ENCODE measurements around the gene PARN. TPM values are rescaled to one million over a fixed set of nuclear protein-coding genes. Genes with fewer than 3 reads are reported as not detected.
"Not testable (repeated sequence)": the region's sequence is repeated elsewhere in the genome, so short reads cannot be mapped to it uniquely, and the experiment has no call there.

PARN gene
- polyA plus RNA-seq, 1 experiment = 18.5 TPM

DNA sequence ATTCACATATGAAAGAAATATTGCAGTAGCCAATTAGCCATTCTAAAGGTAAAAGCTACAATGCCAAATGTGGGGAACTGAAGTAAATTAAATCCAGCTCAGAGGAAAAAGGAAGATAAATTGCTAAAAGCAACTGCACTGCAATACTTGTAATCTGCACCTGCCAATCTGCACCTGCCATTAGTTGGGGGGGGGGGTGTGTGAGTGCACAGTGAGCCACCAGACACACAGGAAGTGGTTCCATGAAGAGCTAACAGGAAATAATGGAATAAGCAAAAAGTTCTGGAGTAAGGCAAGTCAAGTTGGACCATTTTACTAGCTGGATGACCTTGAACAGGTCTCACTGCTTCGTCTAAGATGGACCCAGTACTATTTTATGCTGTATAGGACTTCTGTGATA, 191.8 kb downstream of the PARN start:
- POLR2A ChIA-PET = no interaction called here
- Histone ChIP-seq H3K36me3 (ENCODE audit: control insufficient read depth, insufficient read depth, low read length) (no peaks in the 10 kb centered on the region), H3K27me3 (ENCODE audit: control insufficient read depth, insufficient read depth, low read length) (no peaks in the 10 kb centered on the region), H3K4me3 (ENCODE audit: low read depth, low read length) (no peak overlapping the region)
- no peak for DNase-seq (ENCODE audit: low read depth)
- CTCF ChIA-PET = interaction anchor here (1.3 kb wide), 1 partner anchor 15 kb away, joined by 3 read pairs; no protein-coding TSS in a partner anchor
- TF ChIP-seq, protein P1, sequence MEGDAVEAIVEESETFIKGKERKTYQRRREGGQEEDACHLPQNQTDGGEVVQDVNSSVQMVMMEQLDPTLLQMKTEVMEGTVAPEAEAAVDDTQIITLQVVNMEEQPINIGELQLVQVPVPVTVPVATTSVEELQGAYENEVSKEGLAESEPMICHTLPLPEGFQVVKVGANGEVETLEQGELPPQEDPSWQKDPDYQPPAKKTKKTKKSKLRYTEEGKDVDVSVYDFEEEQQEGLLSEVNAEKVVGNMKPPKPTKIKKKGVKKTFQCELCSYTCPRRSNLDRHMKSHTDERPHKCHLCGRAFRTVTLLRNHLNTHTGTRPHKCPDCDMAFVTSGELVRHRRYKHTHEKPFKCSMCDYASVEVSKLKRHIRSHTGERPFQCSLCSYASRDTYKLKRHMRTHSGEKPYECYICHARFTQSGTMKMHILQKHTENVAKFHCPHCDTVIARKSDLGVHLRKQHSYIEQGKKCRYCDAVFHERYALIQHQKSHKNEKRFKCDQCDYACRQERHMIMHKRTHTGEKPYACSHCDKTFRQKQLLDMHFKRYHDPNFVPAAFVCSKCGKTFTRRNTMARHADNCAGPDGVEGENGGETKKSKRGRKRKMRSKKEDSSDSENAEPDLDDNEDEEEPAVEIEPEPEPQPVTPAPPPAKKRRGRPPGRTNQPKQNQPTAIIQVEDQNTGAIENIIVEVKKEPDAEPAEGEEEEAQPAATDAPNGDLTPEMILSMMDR (IDR thresholded peaks at IDR 0.05; ENCODE audit: insufficient read depth, low read depth, low read length) = no peak

DNA sequence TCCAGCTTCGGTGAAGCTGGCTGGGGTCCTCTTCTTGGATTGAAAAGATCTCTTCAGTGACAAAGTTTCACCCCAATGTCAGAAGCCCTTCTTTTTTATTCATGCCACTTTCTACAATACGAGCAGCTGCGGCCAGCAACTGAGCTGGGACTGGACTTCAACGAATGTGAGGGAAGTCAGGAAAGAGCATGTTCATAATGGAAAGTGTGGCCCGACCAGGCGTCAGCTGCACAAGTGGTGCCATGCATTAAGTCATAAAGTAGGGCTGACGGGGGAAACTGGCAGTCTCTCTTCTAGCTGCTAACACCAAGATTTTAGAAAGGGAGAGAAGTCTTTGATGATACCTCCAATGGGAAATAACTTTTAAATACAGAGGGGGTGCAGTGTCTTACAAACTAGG, 192.6 kb downstream of the PARN start:
- H3K4me3 ChIP-seq (ENCODE audit: low read depth, low read length) = no peak overlapping the region
- H3K27me3 ChIP-seq (ENCODE audit: control insufficient read depth, insufficient read depth, low read length) = no peaks in the 10 kb centered on the region
- H3K36me3 ChIP-seq (ENCODE audit: control insufficient read depth, insufficient read depth, low read length) = no peaks in the 10 kb centered on the region
- ChIA-PET POLR2A (no interaction called here), CTCF (no interaction called here)
- TF ChIP-seq, protein P1 (IDR thresholded peaks at IDR 0.05; ENCODE audit: insufficient read depth, low read depth, low read length) = no peak
- DNase-seq (ENCODE audit: low read depth) = no peak

DNA sequence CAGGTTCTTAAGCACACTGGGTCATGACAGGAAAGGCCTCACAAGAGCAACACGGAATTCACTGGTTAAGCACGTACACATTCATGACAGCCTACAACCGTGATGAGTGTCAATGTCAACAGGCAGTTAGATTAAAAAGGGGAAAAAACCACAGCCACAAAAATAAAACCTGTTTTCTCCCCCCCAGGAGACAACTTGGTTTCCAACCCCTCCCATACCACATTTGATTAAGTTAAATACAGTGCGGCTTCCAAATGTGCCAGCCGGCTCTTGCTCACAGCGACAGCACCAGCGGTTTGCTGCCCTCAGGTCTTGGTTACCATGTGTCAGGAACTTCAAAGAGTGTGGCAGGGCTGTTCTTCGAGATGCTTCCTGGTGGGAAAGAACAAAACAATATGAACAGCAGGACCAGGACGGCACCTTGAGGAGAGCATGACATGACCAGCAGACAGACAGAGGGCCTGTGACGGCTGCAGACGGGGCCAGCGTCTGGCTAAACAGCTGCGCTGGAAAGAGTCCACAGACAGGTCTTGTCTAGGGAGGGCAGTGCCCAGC, 193.6 kb downstream of the PARN start:
- TF ChIP-seq, protein P1 (IDR thresholded peaks at IDR 0.05; ENCODE audit: insufficient read depth, low read depth, low read length) = no peak
- ChIA-PET CTCF (no interaction called here), POLR2A (no interaction called here)
- Histone ChIP-seq H3K27me3 (ENCODE audit: control insufficient read depth, insufficient read depth, low read length) (no peaks in the 10 kb centered on the region), H3K36me3 (ENCODE audit: control insufficient read depth, insufficient read depth, low read length) (no peaks in the 10 kb centered on the region), H3K4me3 (ENCODE audit: low read depth, low read length) (no peak overlapping the region)
- DNase-seq (ENCODE audit: low read depth) = no peak

DNA sequence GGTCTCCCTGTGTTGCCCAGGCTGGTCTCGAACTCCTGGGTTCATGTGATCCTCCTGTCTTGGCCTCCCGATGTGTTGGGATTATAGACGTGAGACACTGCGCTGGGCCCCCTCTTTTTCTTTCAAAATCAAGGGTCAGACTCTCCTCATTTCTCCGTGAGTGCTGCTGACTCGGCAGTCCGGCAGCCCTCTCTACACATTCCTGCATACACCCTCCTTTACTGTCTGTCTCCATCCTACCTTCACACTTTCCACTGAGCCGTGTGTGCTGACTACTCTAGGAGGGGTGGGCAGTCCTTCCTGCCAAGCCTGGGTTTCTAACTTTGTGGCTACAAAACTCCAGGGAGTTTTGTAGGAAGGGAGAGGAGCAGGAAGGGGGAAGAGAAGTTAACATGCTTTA, 195.2 kb downstream of the PARN start:
- POLR2A ChIA-PET = no interaction called here
- TF ChIP-seq, protein P1 (IDR thresholded peaks at IDR 0.05; ENCODE audit: insufficient read depth, low read depth, low read length) = no peak

DNA sequence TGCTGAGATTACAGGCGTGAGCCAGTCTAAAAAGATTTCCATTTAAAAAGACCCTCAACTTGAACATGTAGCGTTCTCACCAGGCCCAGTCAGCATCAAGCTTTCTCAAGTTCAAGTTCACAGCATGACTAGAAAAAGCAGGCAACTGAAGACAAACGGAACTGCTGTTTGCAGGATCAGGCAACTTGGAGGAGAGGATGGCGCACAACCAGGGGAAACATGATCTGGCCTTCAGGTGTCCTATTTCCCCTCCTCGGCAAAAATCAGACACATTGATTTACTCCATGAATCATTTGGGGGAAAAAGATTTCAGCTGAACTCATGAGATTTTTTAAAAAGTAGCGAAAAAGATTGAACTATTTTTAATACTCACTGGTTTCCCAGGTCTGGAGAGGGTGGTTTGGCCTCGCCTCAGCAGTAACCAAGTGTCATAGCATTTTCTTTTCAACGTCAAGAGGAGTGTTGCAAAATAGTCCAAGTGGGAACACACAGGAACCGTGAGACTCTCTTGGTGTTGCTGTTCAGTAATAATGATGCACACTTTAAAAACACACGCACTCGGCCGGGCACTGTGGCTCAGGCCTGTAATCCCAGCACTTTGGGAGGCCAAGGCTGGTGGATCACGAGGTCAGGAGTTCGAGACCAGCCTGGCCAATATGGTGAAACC, 201.0 kb downstream of the PARN start:
- H3K36me3 ChIP-seq (ENCODE audit: control insufficient read depth, insufficient read depth, low read length); CTCF ChIA-PET; POLR2A ChIA-PET; H3K27me3 ChIP-seq (ENCODE audit: control insufficient read depth, insufficient read depth, low read length); DNase-seq (ENCODE audit: low read depth); H3K4me3 ChIP-seq (ENCODE audit: low read depth, low read length): not testable (repeated sequence)

More for the DNA sequence above, 195.2 kb downstream of the PARN start:
- Histone ChIP-seq H3K27me3 (ENCODE audit: control insufficient read depth, insufficient read depth, low read length) (no peaks in the 10 kb centered on the region), H3K36me3 (ENCODE audit: control insufficient read depth, insufficient read depth, low read length) (no peaks in the 10 kb centered on the region), H3K4me3 (ENCODE audit: low read depth, low read length) (no peak overlapping the region)
- CTCF ChIA-PET = interaction anchor here (0.7 kb wide), 1 partner anchor 69 kb away, joined by 3 read pairs; no protein-coding TSS in a partner anchor
- no peak for DNase-seq (ENCODE audit: low read depth)
